GM12874 (cell line): ENCODE measurements around the gene PIGP.

Experiments used
- TF ChIP-seq, protein P1 (sequence below): IDR thresholded peaks from 2 replicates; pipeline ENCODE4 v1.5.1; 2011; ENCODE audit warnings: low read depth, mild to moderate bottlenecking, control low read depth, low read length, moderate library complexity; ENCODE audit not compliant: insufficient read depth

The PIGP gene

DNA sequence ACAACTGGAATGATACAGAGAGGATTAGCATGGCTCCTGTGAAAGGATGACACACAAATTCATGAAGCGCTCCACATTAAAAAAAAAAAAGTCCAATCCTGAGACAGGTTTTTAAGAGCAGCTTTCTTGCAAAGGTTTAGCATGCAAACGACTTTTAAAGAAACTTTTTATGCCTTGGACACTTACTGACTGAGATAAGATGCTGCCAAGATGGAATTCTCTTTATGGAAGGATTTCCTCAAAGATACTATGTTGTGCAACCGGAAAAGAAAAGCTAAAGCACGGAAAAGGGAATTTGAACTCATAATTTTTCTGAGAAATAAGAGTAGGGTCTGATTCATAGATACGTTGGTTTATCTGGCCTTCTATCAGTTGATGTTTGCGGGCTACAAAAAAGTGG is 27.3 kb downstream of the PIGP start:
- TF ChIP-seq, protein P1, sequence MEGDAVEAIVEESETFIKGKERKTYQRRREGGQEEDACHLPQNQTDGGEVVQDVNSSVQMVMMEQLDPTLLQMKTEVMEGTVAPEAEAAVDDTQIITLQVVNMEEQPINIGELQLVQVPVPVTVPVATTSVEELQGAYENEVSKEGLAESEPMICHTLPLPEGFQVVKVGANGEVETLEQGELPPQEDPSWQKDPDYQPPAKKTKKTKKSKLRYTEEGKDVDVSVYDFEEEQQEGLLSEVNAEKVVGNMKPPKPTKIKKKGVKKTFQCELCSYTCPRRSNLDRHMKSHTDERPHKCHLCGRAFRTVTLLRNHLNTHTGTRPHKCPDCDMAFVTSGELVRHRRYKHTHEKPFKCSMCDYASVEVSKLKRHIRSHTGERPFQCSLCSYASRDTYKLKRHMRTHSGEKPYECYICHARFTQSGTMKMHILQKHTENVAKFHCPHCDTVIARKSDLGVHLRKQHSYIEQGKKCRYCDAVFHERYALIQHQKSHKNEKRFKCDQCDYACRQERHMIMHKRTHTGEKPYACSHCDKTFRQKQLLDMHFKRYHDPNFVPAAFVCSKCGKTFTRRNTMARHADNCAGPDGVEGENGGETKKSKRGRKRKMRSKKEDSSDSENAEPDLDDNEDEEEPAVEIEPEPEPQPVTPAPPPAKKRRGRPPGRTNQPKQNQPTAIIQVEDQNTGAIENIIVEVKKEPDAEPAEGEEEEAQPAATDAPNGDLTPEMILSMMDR: no peak

DNA sequence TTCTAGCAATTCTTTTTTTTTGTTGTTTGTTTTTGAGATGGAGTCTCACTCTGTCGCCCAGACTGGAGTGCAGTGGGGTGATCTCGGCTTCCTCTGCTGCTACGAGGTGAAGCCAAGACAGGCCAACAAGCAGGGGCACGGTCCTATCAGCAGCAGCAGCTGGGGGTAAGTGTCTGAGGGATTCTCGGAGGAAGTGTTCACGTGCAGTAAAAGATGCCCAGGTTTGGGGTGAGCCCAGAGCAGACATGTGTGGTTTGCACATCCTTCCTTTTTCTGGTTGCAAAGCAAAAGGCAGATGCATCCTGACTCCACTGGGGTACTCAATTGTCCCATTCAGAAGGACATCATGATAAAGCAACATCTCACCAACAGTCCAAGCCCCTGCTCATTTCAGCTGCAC is 27.7 kb downstream of the PIGP start:
- TF ChIP-seq, protein P1: no peak

DNA sequence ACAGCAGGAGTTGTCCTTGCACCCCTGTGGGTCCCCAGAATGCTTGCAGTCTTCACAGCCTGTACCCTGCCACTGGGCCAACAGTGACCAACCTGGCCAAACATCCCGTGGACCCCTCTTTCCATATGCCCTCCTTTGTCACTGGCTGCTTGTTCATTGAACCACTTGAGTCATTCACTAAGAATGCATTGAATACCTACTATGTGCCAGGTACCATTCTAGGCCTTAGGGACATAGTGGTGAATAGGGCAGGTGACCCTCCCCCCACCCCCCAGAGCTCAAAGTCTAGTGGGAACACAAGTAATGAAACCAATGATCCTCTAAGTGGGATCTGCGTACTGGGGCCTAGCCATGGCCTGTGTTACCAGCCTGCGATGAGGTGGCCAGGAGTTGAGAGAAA is 28.2 kb downstream of the PIGP start:
- TF ChIP-seq, protein P1: no peak

GRCh38 chr21:37043818-37044217 is 29.1 kb downstream of the PIGP start:
- TF ChIP-seq, protein P1: no peak

DNA sequence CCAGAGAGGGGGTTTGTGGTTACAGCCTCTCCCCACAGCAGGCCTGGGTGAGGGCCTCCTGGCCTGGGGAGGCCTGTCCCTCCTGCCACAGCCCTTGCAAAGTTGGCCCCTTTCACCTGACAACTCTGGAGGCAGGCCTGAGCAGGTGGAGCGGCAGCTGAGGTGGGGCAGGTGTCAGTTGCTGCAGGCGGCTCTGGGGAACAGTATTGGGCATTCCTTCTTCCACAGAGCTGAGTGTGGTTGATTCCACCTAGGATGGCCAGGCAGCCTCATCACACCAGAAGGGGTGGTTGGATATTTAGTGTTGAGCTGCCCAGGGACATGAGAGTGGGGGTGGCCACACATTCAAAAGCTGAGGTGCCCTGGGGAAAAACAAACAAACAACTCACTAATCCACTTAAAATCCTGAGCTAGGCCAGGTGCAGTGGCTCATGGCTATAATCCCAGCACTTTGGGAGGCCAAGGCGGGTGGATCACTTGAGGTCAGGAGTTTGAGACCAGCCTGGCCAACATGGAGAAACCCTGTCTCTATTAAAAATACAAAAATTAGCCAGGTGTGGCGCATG is 31.1 kb downstream of the PIGP start:
- TF ChIP-seq, protein P1: no peak

- TF ChIP-seq, protein P1: no peak
These were observed 32.7 kb downstream of the PIGP start for GRCh38 chr21:37040212-37040611.

DNA sequence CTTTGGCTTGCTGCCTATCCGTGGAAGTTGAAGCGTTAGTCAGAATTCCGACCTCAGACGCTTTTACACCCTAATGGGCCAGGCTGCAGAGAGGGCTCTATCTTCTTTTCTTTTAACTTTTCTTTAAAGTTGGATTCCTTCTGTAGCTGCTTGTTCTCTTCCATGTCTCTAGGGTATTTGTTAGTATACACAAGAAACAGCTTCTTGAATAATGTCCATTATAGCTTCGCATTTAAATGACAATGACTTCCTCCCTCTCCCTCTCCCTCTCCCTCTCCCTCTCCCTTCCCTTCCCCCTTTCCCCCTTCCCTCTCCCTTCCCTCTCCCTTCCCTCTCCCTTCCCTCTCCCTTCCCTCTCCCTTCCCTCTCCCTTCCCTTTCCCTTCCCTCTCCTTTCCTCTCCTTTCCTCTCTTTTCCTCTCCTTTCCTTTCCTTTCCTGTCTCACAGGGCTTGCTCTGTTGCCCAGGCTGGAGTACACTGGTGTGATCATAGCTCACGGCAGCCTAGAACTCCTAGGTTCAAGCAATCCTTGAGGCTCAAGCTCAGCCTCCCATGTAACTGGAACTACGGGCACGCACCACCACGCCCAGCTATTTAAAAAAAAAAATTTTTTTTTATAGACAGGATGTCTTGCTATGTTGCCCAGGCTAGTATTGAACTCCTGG is 33.3 kb downstream of the PIGP start:
- TF ChIP-seq, protein P1: no peak

DNA sequence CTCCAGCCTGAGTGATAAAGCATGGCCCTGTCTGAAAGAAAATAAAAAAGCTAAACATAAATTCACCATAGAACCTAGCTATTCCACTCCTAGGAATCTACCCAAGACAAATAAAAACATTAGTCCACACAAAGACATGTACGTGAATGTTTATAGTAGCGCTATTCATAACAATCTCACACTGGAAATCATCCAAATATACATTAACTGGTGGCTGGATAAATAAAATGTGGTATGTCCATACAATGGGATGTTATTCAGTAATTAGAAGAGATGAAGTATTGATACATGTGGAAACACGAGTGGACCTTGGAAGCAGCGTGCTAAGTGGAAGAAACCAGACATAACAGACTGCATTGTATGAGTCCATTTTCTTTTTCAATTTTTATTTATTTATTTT is 36.7 kb downstream of the PIGP start:
- TF ChIP-seq, protein P1: no peak
